GM12891 (cell line): Measurements from ENCODE around the gene POLR1D.

Source experiments
- PAX5 ChIP-seq: IDR thresholded peaks from 2 replicates; pipeline ENCODE4 v1.6.1; 2011; ENCODE audit warnings: low read length, moderate library complexity, mild to moderate bottlenecking; ENCODE audit not compliant: insufficient read depth, severe bottlenecking
- POLR2A ChIP-seq: IDR thresholded peaks from 2 replicates; pipeline ENCODE4 v1.6.1; 2011; ENCODE audit warnings: low read depth, low read length, control low read depth
- POLR2AphosphoS5 ChIP-seq: IDR thresholded peaks from 2 replicates; pipeline ENCODE4 v1.6.1; 2011; ENCODE audit warnings: low read depth, low read length, control low read depth
- POU2F2 ChIP-seq: IDR thresholded peaks from 2 replicates; pipeline ENCODE4 v1.6.1; 2011; ENCODE audit warnings: low read depth, mild to moderate bottlenecking, control low read depth, low read length, moderate library complexity
- SPI1 ChIP-seq: IDR thresholded peaks from 2 replicates; pipeline ENCODE4 v1.6.1; 2011; ENCODE audit warnings: low read depth, low read length, control low read depth
- TAF1 ChIP-seq: IDR thresholded peaks from 2 replicates; pipeline ENCODE4 v1.6.1; 2011; ENCODE audit warnings: low read depth, low read length, control low read depth

- no peak for TF ChIP-seq POLR2A
- TF ChIP-seq TAF1, result no peak
- TF ChIP-seq POLR2AphosphoS5, result no peak; the same call in 1 of the 2 replicates
- TF ChIP-seq POU2F2, result no peak
- TF ChIP-seq PAX5, result no peak
- no peak for TF ChIP-seq SPI1
Measured at GRCh38 chr13:27624071-27624470, 2.4 kb downstream of the POLR1D start.
